ENCODE measurements around the gene CTIF.

Gene CTIF

GRCh38 chr18:48902023-48902855 lies 363.4 kb downstream of the CTIF start:
- DNase-seq (ENCODE audit: low read depth), result peak; percentile 85
- H3K4me3 ChIP-seq (ENCODE audit: low read depth, low read length), result no peak overlapping the region

- H3K4me3 ChIP-seq (ENCODE audit: low read depth, low read length), result no peak overlapping the region
- DNase-seq (ENCODE audit: low read depth), result peak; percentile 80
Observed at GRCh38 chr18:48902856-48903601, 364.2 kb downstream of the CTIF start.

- no peak for DNase-seq (ENCODE audit: low read depth)
Observed at GRCh38 chr18:48904091-48904490, 365.3 kb downstream of the CTIF start.

GRCh38 chr18:48904847-48905394 lies 366.1 kb downstream of the CTIF start:
- H3K4me3 ChIP-seq (ENCODE audit: low read depth, low read length), result no peak overlapping the region
- DNase-seq (ENCODE audit: low read depth), result no peak

More at GRCh38 chr18:48904091-48904490, 365.3 kb downstream of the CTIF start:
- no peak overlapping the region for H3K4me3 ChIP-seq (ENCODE audit: low read depth, low read length)

- H3K4me3 ChIP-seq (ENCODE audit: low read depth, low read length), result no peak overlapping the region
- no peak for DNase-seq (ENCODE audit: low read depth)
Observed at GRCh38 chr18:48905513-48905912, 366.7 kb downstream of the CTIF start.

- no peak overlapping the region for H3K4me3 ChIP-seq (ENCODE audit: low read depth, low read length)
- DNase-seq (ENCODE audit: low read depth), result no peak
Observed at GRCh38 chr18:48908916-48909315, 370.1 kb downstream of the CTIF start.

GRCh38 chr18:48909721-48910120 lies 370.9 kb downstream of the CTIF start:
- DNase-seq (ENCODE audit: low read depth), result no peak
- H3K4me3 ChIP-seq (ENCODE audit: low read depth, low read length), result no peak overlapping the region

- H3K4me3 ChIP-seq (ENCODE audit: low read depth, low read length), result no peak overlapping the region
- DNase-seq (ENCODE audit: low read depth), result no peak
Observed at GRCh38 chr18:48910972-48911545, 372.2 kb downstream of the CTIF start.

Data from skeletal muscle cell (primary cell).